ENCODE data around the gene PIGC. TPM values are rescaled to one million over a fixed set of nuclear protein-coding genes. Genes with fewer than 3 reads are reported as not detected.
A peak's percentile ranks its signal among the peaks of the same experiment; 100 is the strongest.
"Not testable (repeated sequence)": the region's sequence is repeated elsewhere in the genome, so short reads cannot be mapped to it uniquely, and the experiment has no call there.

The PIGC gene
- total and polyA plus RNA-seq, 3 donors from 2014 or later = 25.2 to 45.6 (median 31.3) TPM

DNA sequence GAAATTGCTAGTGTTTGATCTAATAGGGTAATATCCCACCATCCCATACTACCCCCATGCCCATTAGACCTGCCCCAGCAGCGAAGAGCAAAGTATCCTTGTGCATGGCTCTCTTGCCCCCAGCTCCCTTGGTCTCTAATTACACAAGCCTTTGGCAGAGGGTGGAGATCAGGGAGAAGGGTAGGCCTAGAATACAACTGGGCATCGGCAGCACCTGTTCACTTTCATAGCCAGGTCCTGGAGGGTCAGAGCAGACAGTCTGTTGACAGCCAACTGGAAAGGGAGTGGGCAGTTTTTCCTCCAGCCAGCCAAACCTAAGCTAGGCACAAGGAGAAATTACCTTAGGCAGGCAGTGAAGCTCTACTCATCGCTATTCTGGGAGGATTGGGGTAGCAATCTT is 2.7 kb upstream of the PIGC start:
- H3K27me3 ChIP-seq = no peaks in the 10 kb centered on the region
- intact Hi-C loops (cut with DNase I; ENCODE audit: low total_unique reads) = loop anchor here (5.0 kb wide), 1 partner anchor 276 kb away; no protein-coding TSS in a partner anchor
- H3K36me3 ChIP-seq (ENCODE audit: low read depth, missing control alignments) = no peaks in the 10 kb centered on the region
- peaks cover 16% of the 10 kb centered on the region for H3K4me1 ChIP-seq
- H3K9me3 ChIP-seq = no peaks in the 10 kb centered on the region
- H3K27ac ChIP-seq = no peak overlapping the region
- no peak for TF ChIP-seq POLR2A (IDR thresholded peaks at IDR 0.05)
- no peak for TF ChIP-seq CTCF (IDR thresholded peaks at IDR 0.05)
- DNase-seq = no peak
- no peak overlapping the region for H3K4me3 ChIP-seq
- 80 to 82% methylated on average over 2 to 3 of the region's 3 CpGs for WGBS, 2 donors

DNA sequence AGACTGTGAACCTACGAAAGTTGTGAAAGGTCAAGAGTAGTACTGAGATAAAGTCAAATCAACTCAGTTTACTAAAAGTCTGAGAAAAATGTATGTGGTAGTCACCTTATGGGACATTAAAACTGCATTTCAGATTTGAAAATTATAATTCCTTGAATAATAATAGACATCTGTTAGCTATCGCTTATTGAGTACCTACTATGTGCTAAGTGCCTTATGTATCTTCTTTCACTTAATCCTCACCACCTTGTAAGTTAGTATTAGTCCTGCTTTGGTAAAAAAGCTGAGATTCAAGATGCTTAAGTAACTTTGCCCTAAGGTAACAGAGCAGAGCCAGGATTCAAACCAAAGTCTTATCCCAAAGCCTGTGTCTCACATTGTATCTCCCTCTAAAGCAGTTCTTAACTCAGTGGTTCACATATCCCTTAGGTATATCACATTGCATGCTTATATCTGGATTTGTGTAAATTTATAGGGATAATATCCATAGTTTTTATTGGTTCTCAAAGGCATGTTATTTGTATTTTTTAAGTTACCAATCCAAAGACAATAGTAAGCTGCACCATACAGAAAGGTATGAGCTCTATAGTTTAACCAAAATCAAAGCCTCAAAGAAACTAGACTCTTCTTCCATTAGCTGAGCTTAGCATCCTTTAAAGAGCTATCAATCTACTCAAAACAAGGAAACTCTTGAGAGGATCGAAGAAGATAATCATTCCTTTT is 865 bp downstream of the PIGC start:
- intact Hi-C loops (cut with DNase I; ENCODE audit: low total_unique reads) = no loop called here
- Histone ChIP-seq H3K27me3 (no peaks in the 10 kb centered on the region), H3K27ac (peak overlapping the region in 1 of 2 donors; percentile 86), H3K4me3 (peak overlapping the region; percentile 98 to 99), H3K4me1 (peaks cover 3% of the 10 kb centered on the region), H3K9me3 (no peaks in the 10 kb centered on the region), H3K36me3 (ENCODE audit: low read depth, missing control alignments) (no peaks in the 10 kb centered on the region)
- no peak for DNase-seq
- TF ChIP-seq CTCF (IDR thresholded peaks at IDR 0.05) = no peak
- no peak for TF ChIP-seq POLR2A (IDR thresholded peaks at IDR 0.05)
- 60% methylated on average over 3 of the region's 3 CpGs for WGBS, 2 donors

DNA sequence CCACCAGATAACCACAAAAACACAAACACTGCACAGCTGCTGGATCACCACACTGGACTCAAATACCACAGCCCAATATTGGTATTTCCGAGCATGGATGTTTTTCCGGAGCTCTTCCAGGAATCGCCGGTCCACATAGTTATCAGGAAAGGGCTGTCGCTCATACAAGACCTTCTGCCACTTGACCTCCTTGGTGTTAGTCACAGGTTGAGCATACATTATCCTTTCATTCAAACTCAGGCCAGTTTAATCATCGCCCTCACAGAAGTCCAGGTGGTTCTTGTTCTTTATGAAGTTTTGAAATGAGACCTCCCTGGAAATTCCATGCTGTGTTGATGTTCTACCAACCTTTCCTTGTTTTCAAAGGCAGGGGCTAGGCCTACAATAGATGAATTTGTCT is 1.5 kb downstream of the PIGC start:
- H3K9me3 ChIP-seq = no peaks in the 10 kb centered on the region
- no peaks in the 10 kb centered on the region for H3K36me3 ChIP-seq (ENCODE audit: low read depth, missing control alignments)
- no peak overlapping the region for H3K27ac ChIP-seq
- H3K4me3 ChIP-seq = no peak overlapping the region
- 92 to 98% methylated on average over 6 of the region's 6 CpGs for WGBS, 2 donors
- intact Hi-C loops (cut with DNase I; ENCODE audit: low total_unique reads) = no loop called here
- no peaks in the 10 kb centered on the region for H3K27me3 ChIP-seq
- H3K4me1 ChIP-seq = peaks cover 3% of the 10 kb centered on the region
- no peak for DNase-seq
- TF ChIP-seq CTCF (IDR thresholded peaks at IDR 0.05) (no peak), POLR2A (IDR thresholded peaks at IDR 0.05) (no peak)

DNA sequence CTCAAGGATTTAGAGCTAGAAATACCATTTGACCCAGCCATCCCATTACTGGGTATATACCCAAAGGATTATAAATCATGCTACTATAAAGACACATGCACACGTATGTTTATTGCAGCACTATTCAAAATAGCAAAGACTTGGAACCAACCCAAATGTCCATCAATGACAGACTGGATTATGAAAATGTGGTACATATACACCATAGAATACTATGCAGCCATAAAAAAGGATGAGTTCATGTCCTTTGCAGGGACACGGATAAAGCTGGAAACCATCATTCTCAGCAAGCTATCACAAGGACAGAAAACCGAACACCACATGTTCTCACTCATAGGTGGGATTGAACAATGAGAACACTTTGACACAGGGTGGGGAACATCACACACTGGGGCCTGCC is 6.7 kb downstream of the PIGC start:
- H3K36me3 ChIP-seq (ENCODE audit: low read depth, missing control alignments); H3K4me1 ChIP-seq; H3K27me3 ChIP-seq; intact Hi-C loops (cut with DNase I; ENCODE audit: low total_unique reads); H3K9me3 ChIP-seq; DNase-seq; H3K27ac ChIP-seq; H3K4me3 ChIP-seq: not testable (repeated sequence)
- 92 to 96% methylated on average over 3 of the region's 3 CpGs for WGBS, 2 donors

GRCh38 chr1:172431721-172432192 is 12.1 kb downstream of the PIGC start:
- Histone ChIP-seq H3K36me3 (ENCODE audit: low read depth, missing control alignments) (no peaks in the 10 kb centered on the region), H3K9me3 (no peaks in the 10 kb centered on the region), H3K27ac (no peak overlapping the region), H3K27me3 (no peaks in the 10 kb centered on the region), H3K4me3 (no peak overlapping the region), H3K4me1 (no peaks in the 10 kb centered on the region)
- no peak for DNase-seq
- 87 to 88% methylated on average over 4 to 9 of the region's 9 CpGs for WGBS, 2 donors
- TF ChIP-seq POLR2A (IDR thresholded peaks at IDR 0.05) = no peak
- TF ChIP-seq CTCF (IDR thresholded peaks at IDR 0.05) = no peak
- intact Hi-C loops (cut with DNase I; ENCODE audit: low total_unique reads) = no loop called here
